K562 (cell line): ENCODE data around the gene ZNHIT2. TPM values are rescaled to one million over a fixed set of nuclear protein-coding genes. Genes with fewer than 3 reads are reported as not detected.

Source experiments
- ARNT ChIP-seq, 2 experiments: fragments of 450-650 bp; IDR thresholded peaks; 2 replicates each; pipeline ENCODE4 v1.6.1; 2016; ENCODE audit warnings: mild to moderate bottlenecking in 1 of 2
- BCLAF1 ChIP-seq, 2 experiments: fragments of 450-650 bp in 1 of 2; IDR thresholded peaks; 2 replicates each; pipeline ENCODE4 v1.6.1; 2011 to 2017; ENCODE audit warnings: low read depth in 2 of 2, antibody characterized with exemption in 1 of 2, borderline replicate concordance in 1 of 2, low read length in 1 of 2, mild to moderate bottlenecking in 1 of 2, mixed read lengths in 1 of 2; ENCODE audit not compliant: control insufficient read depth in 1 of 2
- CCNT2 ChIP-seq: IDR thresholded peaks from 2 replicates; pipeline ENCODE4 v1.6.1; 2011; ENCODE audit warnings: borderline replicate concordance, low read depth, mild to moderate bottlenecking, moderate library complexity, mixed read lengths, low read length; ENCODE audit not compliant: insufficient read length; ENCODE audit errors: extremely low read depth
- CHCHD3 ChIP-seq: fragments of 250-450 bp; sonication (Bioruptor Pico); IDR thresholded peaks from 2 replicates; pipeline ENCODE4 v2.1.2; 2022; ENCODE audit warnings: mild to moderate bottlenecking
- CTCFL ChIP-seq: IDR thresholded peaks from 2 replicates; pipeline ENCODE4 v1.6.1; 2011; ENCODE audit warnings: borderline replicate concordance, low read depth, mild to moderate bottlenecking, moderate library complexity, low read length; ENCODE audit not compliant: insufficient read depth, poor library complexity, severe bottlenecking
- ESRRA ChIP-seq: fragments of 450-650 bp; IDR thresholded peaks from 2 replicates; pipeline ENCODE4 v1.6.1; 2014; ENCODE audit warnings: low read depth, mild to moderate bottlenecking, moderate library complexity, borderline replicate concordance
- KLF1 ChIP-seq: fragments of 450-650 bp; IDR thresholded peaks from 2 replicates; pipeline ENCODE4 v1.6.1; 2016; ENCODE audit warnings: missing genetic modification characterization, missing compliant biosample characterization
- KLF10 ChIP-seq: fragments of 250-450 bp; sonication (Bioruptor Pico); IDR thresholded peaks from 2 replicates; pipeline ENCODE4 v1.6.1; 2021; ENCODE audit warnings: matching md5 sums
- MAX ChIP-seq: sonication (generic); formaldehyde crosslinking; IDR thresholded peaks from 2 replicates; pipeline ENCODE4 v1.9.0; 2022; ENCODE audit warnings: mild to moderate bottlenecking, missing genetic modification reagents
- MEIS2 ChIP-seq: fragments of 450-650 bp; IDR thresholded peaks from 2 replicates; pipeline ENCODE4 v1.6.1; 2014; ENCODE audit warnings: mild to moderate bottlenecking; ENCODE audit not compliant: partially characterized antibody
- PHF21A ChIP-seq: fragments of 450-650 bp; IDR thresholded peaks from 2 replicates; pipeline ENCODE4 v1.6.1; 2017; ENCODE audit warnings: low read depth, borderline replicate concordance
- POLR3A ChIP-seq: IDR thresholded peaks from 2 replicates; pipeline ENCODE4 v1.6.1; 2011; ENCODE audit warnings: borderline replicate concordance, mild to moderate bottlenecking, moderate library complexity; ENCODE audit not compliant: insufficient read length, insufficient read depth; ENCODE audit errors: extremely low read depth
- SRSF9 ChIP-seq: fragments of 200-400 bp; formaldehyde crosslinking; IDR thresholded peaks from 2 replicates; pipeline ENCODE4 v1.6.1; 2017; ENCODE audit warnings: low read depth, low read length, borderline replicate concordance
- TCFL5 ChIP-seq: fragments of 250-450 bp; sonication (Bioruptor Pico); conservative IDR thresholded peaks from 2 replicates; pipeline ENCODE4 v1.6.1; 2021; ENCODE audit warnings: mild to moderate bottlenecking, moderate library complexity, matching md5 sums
- TFAM ChIP-seq: fragments of 250-450 bp; sonication (Bioruptor Pico); conservative IDR thresholded peaks from 2 replicates; pipeline ENCODE4 v1.5.0; 2021; ENCODE audit warnings: mild to moderate bottlenecking, moderate library complexity
- THRB ChIP-seq: fragments of 450-650 bp; formaldehyde crosslinking; conservative IDR thresholded peaks from 2 replicates; pipeline ENCODE4 v1.4.0; 2022; ENCODE audit warnings: mild to moderate bottlenecking, missing genetic modification characterization
- U2AF2 ChIP-seq: fragments of 200-400 bp; formaldehyde crosslinking; optimal IDR thresholded peaks from 2 replicates; pipeline ENCODE3; 2017; ENCODE audit warnings: low read depth, mild to moderate bottlenecking, low read length
- ZNF324 ChIP-seq: fragments of 250-450 bp; sonication (Bioruptor Pico); IDR thresholded peaks from 2 replicates; pipeline ENCODE4 v1.4.0; 2020; ENCODE audit warnings: mild to moderate bottlenecking
- ZNF431 ChIP-seq: sonication (generic); formaldehyde crosslinking; IDR thresholded peaks from 2 replicates; pipeline ENCODE4 v1.8.0; 2022; ENCODE audit warnings: mild to moderate bottlenecking, missing genetic modification reagents
- ZNF695 ChIP-seq: fragments of 450-650 bp; formaldehyde crosslinking; IDR thresholded peaks from 2 replicates; pipeline ENCODE4 v1.4.0; 2020; ENCODE audit warnings: mild to moderate bottlenecking, moderate library complexity
- polyA plus RNA-seq, 8 experiments: library from polyadenylated mRNA; depleted of rRNA in 4 of 8; stranded (reverse) in 5 of 8; unstranded in 3 of 8; fragments of >200 nt; fragmentation: Nextera tagmentation in 2 of 8; fragmentation: Illumina TruSeq in 1 of 8; extraction: Ambion mirVana in 2 of 8; extraction: Trizol in 1 of 8; gene quantifications; 2 replicates each; pipeline versions ENCODE4 v1.2.1 to v1.2.3, GENCODE V29; 2011 to 2014; ENCODE audit warnings: inconsistent platforms in 1 of 8, missing spikeins in 1 of 8
- total RNA-seq, 7 experiments: library from RNA; depleted of rRNA in 6 of 7; stranded (reverse); fragments of >200 nt in 6 of 7; fragmentation: Illumina TruSeq in 2 of 7; extraction: Trizol in 2 of 7; gene quantifications; 2 replicates each; pipeline versions ENCODE4 v1.2.1 to v1.2.3, GENCODE V29; 2011 to 2021; ENCODE audit warnings: low replicate concordance in 1 of 7

Gene ZNHIT2
- total and polyA plus RNA-seq, 9 of the 15 experiments (the other 6 are each of a cell fraction or from before 2014, with no cell fraction given): 0.08 to 39.0 (median 2.5) TPM

- 0 out of 4 replicates have a peak, but pooled peaks of 1 of the 2 experiments have one; percentile 48 for TF ChIP-seq BCLAF1 (IDR thresholded peaks at IDR 0.05; ENCODE audit: borderline replicate concordance in 1 of 2, control insufficient read depth in 1 of 2, low read depth in 2 of 2, low read length in 1 of 2)
- no peak for TF ChIP-seq PHF21A
- no peak for TF ChIP-seq ARNT (IDR thresholded peaks at IDR 0.05)
- no peak for TF ChIP-seq TFAM (CRISPR knock-in tag)
- TF ChIP-seq POLR3A: no peak
- TF ChIP-seq KLF1 (tag): peak; percentile 63
- no peak for TF ChIP-seq MEIS2
- no peak; the same call in 1 of the 2 replicates for TF ChIP-seq ZNF695 (CRISPR knock-in tag)
- 0 out of 2 replicates have a peak, but pooled peaks have one; percentile 73 for TF ChIP-seq ZNF431
- TF ChIP-seq CCNT2: peak; percentile 39
- TF ChIP-seq MAX: peak; percentile 83
- TF ChIP-seq THRB: no peak
- no peak for TF ChIP-seq ZNF324 (CRISPR knock-in tag)
- TF ChIP-seq TCFL5 (CRISPR knock-in tag): no peak
- TF ChIP-seq KLF10: no peak
- no peak for TF ChIP-seq U2AF2
- no peak for TF ChIP-seq CHCHD3 (CRISPR knock-in tag)
- peak; percentile 50; the same call in 1 of the 2 replicates for TF ChIP-seq ESRRA
- TF ChIP-seq SRSF9: no peak
- TF ChIP-seq CTCFL: peak; percentile 82
Measured at GRCh38 chr11:65117206-65118096, at the start of gene ZNHIT2 (continued).
